HCT116 (cell line): ENCODE data around the gene SLC34A3. TPM values are rescaled to one million over a fixed set of nuclear protein-coding genes. Genes with fewer than 3 reads are reported as not detected.

ENCODE experiments used
- ATAC-seq: fragments of 200-7000 bp; cut with Tn5 transposase; 2 replicates; pipeline ENCODE4 v1.9.1; 2020; ENCODE audit warnings: mild to moderate bottlenecking, moderate library complexity
- BruUV-seq: library from RNA; stranded (reverse); fragments of 400-500 nt; replicated peaks from 2 replicates; lab custom pipeline; 2021; lab: Mats Ljungman, UMichigan
- CTCF ChIA-PET: fragments of 300-600 bp; sonication (Branson Sonifier 250); formaldehyde crosslinking; loops from one replicate; lab custom pipeline; 2021; ENCODE audit warnings: antibody characterized with exemption; lab: Charles Lee
- POLR2A ChIA-PET: fragments of 300-600, 350-600 bp; sonication (Branson Sonifier 250); formaldehyde crosslinking; loops from one replicate; lab custom pipeline; 2021; ENCODE audit warnings: antibody characterized with exemption; lab: Charles Lee
- RAD21 ChIA-PET, 2 experiments: fragments of 300-600 bp; sonication (Branson Sonifier 250); formaldehyde crosslinking; loops; one replicate each; lab custom pipeline; 2023; ENCODE audit warnings: low total read pairs in 2 of 2; ENCODE audit not compliant: uncharacterized antibody in 2 of 2, unreplicated experiment in 2 of 2, low non-redundant PET in 1 of 2; lab: Charles Lee
- DNase-seq: peaks from one replicate; pipeline ENCODE4 v3.0.0-alpha.2; 2010; ENCODE audit warnings: low read depth, low spot score
- H2AFZ ChIP-seq: fragments of 200-600 bp; shearing (Covaris generic), sonication (generic); 2 replicates; pipeline ENCODE4 v1.6.1; 2017; ENCODE audit warnings: low read depth, mixed run types, mixed read lengths, antibody characterized with exemption, low read length; ENCODE audit not compliant: poor library complexity, severe bottlenecking
- H3K27ac ChIP-seq: 2 replicates; pipeline ENCODE4 v1.5.1; 2012; ENCODE audit warnings: low read depth, low read length
- H3K27me3 ChIP-seq: fragments of 200-600 bp; sonication (generic); 2 replicates; pipeline ENCODE4 v1.6.1; 2016; ENCODE audit warnings: mixed run types, low read length, mixed read lengths; ENCODE audit not compliant: insufficient read depth
- H3K36me3 ChIP-seq, 2 experiments: fragments of 200-500 bp in 1 of 2; fragments of 200-600 bp in 1 of 2; sonication (Bioruptor generic) in 1 of 2; sonication (generic) in 1 of 2; 2 replicates each; pipeline versions ENCODE4 v1.5.1 to v1.6.1; 2014 to 2016; ENCODE audit warnings: low read length in 2 of 2, inconsistent platforms in 1 of 2, mixed read lengths in 1 of 2, mixed run types in 1 of 2; ENCODE audit not compliant: insufficient read depth in 2 of 2, control insufficient read depth in 1 of 2
- H3K4me1 ChIP-seq, 2 experiments: fragments of 200-600 bp in 1 of 2; sonication (generic) in 1 of 2; 2 replicates each; pipeline versions ENCODE4 v1.5.1 to v1.6.1; 2012 to 2017; ENCODE audit warnings: low read length in 2 of 2, inconsistent platforms in 1 of 2, mild to moderate bottlenecking in 1 of 2, mixed read lengths in 1 of 2, mixed run types in 1 of 2, moderate library complexity in 1 of 2; ENCODE audit not compliant: insufficient read depth in 2 of 2, control insufficient read depth in 1 of 2
- H3K4me2 ChIP-seq: fragments of 200-600 bp; sonication (generic); 2 replicates; pipeline ENCODE4 v1.6.1; 2017; ENCODE audit warnings: mixed run types, low read length, mixed read lengths
- H3K4me3 ChIP-seq, 2 experiments: fragments of 200-600 bp in 1 of 2; sonication (generic) in 1 of 2; replicated peaks in 1 of 2; 2 replicates each; pipeline ENCODE4 v1.5.1; 2011 to 2016; ENCODE audit warnings: low read length in 2 of 2, control low read depth in 1 of 2, low read depth in 1 of 2, mild to moderate bottlenecking in 1 of 2, mixed read lengths in 1 of 2, mixed run types in 1 of 2
- H3K79me2 ChIP-seq: fragments of 200-600 bp; sonication (generic); 2 replicates; pipeline ENCODE4 v1.6.1; 2017; ENCODE audit warnings: mild to moderate bottlenecking, mixed run types, low read length, moderate library complexity, mixed read lengths; ENCODE audit not compliant: insufficient read depth
- H3K9ac ChIP-seq: fragments of 200-600 bp; sonication (generic); 2 replicates; pipeline ENCODE4 v1.6.1; 2016; ENCODE audit warnings: low read length, mixed read lengths
- H3K9me2 ChIP-seq: fragments of 200-600 bp; sonication (generic), shearing (Covaris generic); 2 replicates; pipeline ENCODE4 v1.6.1; 2017; ENCODE audit warnings: mixed run types, mild to moderate bottlenecking, moderate library complexity; ENCODE audit not compliant: insufficient read depth
- H3K9me3 ChIP-seq, 2 experiments: fragments of 200-500 bp in 1 of 2; fragments of 200-600 bp in 1 of 2; sonication (Bioruptor generic) in 1 of 2; sonication (generic) in 1 of 2; 2 replicates each; pipeline ENCODE4 v1.6.1; 2014 to 2017; ENCODE audit warnings: low read length in 2 of 2, mixed read lengths in 2 of 2, inconsistent platforms in 1 of 2, low read depth in 1 of 2, mild to moderate bottlenecking in 1 of 2, mixed run types in 1 of 2, moderate library complexity in 1 of 2; ENCODE audit not compliant: control insufficient read depth in 1 of 2, insufficient read depth in 1 of 2
- H4K20me1 ChIP-seq: fragments of 200-600 bp; sonication (generic), shearing (Covaris generic); 2 replicates; pipeline ENCODE4 v1.6.1; 2017; ENCODE audit warnings: mixed run types, mild to moderate bottlenecking, moderate library complexity; ENCODE audit not compliant: insufficient read depth
- CBX3 ChIP-seq: IDR thresholded peaks from 2 replicates; pipeline ENCODE4 v1.6.1; 2012; ENCODE audit warnings: low read depth
- EZH2 ChIP-seq: fragments of 200-600 bp; sonication (generic); IDR thresholded peaks from 2 replicates; pipeline ENCODE4 v1.6.1; 2017; ENCODE audit warnings: antibody characterized with exemption, mixed run types
- EZH2phosphoT487 ChIP-seq: fragments of 200-600 bp; IDR thresholded peaks from 2 replicates; pipeline ENCODE4 v1.6.1; 2018; ENCODE audit warnings: antibody characterized with exemption, borderline replicate concordance
- FOSL1 ChIP-seq: IDR thresholded peaks from 2 replicates; pipeline ENCODE4 v1.6.1; 2012; ENCODE audit warnings: low read depth
- JUND ChIP-seq: IDR thresholded peaks from 2 replicates; pipeline ENCODE4 v1.6.1; 2012
- POLR2A ChIP-seq: IDR thresholded peaks from 2 replicates; pipeline ENCODE4 v1.7.0; 2011; ENCODE audit warnings: borderline replicate concordance; ENCODE audit not compliant: insufficient read depth, insufficient read length; ENCODE audit errors: extremely low read depth
- POLR2AphosphoS5 ChIP-seq: IDR thresholded peaks from 2 replicates; pipeline ENCODE4 v1.6.1; 2011; ENCODE audit warnings: mild to moderate bottlenecking, low read depth, low read length, moderate library complexity
- SIN3A ChIP-seq: IDR thresholded peaks from 2 replicates; pipeline ENCODE4 v1.6.1; 2012; ENCODE audit warnings: low read depth
- SP1 ChIP-seq: IDR thresholded peaks from 2 replicates; pipeline ENCODE4 v1.6.1; 2012; ENCODE audit warnings: low read depth
- TCF7L2 ChIP-seq: IDR thresholded peaks from 2 replicates; pipeline ENCODE4 v1.7.0; 2011; ENCODE audit warnings: borderline replicate concordance, inconsistent platforms; ENCODE audit not compliant: insufficient read depth, insufficient read length; ENCODE audit errors: extremely low read depth
- YY1 ChIP-seq: IDR thresholded peaks from 2 replicates; pipeline ENCODE4 v1.6.1; 2011; ENCODE audit warnings: low read length, low read depth, moderate library complexity, mild to moderate bottlenecking; ENCODE audit not compliant: insufficient replicate concordance; ENCODE audit errors: extremely low read depth
- ZFX ChIP-seq: fragments of 450-650 bp; IDR thresholded peaks from 2 replicates; pipeline ENCODE4 v1.6.1; 2017
- ZNF274 ChIP-seq: fragments of 200-500 bp; sonication (Bioruptor generic); IDR thresholded peaks from 2 replicates; pipeline ENCODE4 v1.6.1; 2014; ENCODE audit warnings: mild to moderate bottlenecking, low read depth, low read length, inconsistent platforms
- intact Hi-C: fragments of 100-400 bp; cut with micrococcal nuclease; formaldehyde crosslinking; loops from 2 replicates; pipeline ENCODE4 v1.10.0; 2022
- total RNA-seq: library from RNA; stranded (reverse); gene quantifications from one replicate; pipeline ENCODE4 v1.2.1, GENCODE V29; 2021; ENCODE audit not compliant: unreplicated experiment
- TF ChIP-seq, protein P1 (sequence below): IDR thresholded peaks from 2 replicates; pipeline ENCODE4 v1.6.1; 2012
- TF ChIP-seq, protein P2 (sequence below): IDR thresholded peaks from 2 replicates; pipeline ENCODE4 v1.6.1; 2012

The SLC34A3 gene
- total RNA-seq, 1 experiment from 2014 or later, result 0.15 TPM

DNA sequence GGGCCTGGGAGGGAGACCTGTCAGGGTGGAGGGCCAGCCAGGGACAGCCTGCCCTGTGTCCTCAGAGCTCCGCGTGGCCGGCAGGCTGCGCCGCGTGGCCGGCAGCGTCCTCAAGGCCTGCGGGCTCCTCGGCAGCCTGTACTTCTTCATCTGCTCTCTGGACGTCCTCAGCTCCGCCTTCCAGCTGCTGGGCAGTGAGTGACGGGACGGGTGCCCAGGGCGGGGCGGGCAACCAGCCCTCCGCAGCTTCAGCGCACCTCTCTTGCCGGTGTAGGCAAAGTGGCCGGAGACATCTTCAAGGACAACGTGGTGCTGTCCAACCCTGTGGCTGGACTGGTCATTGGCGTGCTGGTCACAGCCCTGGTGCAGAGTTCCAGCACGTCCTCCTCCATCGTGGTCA, 1.8 kb downstream of the SLC34A3 start:
- BruUV-seq, result no TSS peak
- intact Hi-C loops, result no loop called here
- TF ChIP-seq JUND (no peak), EZH2phosphoT487 (no peak), YY1 (no peak), SIN3A (no peak), EZH2 (no peak), TCF7L2 (no peak), POLR2AphosphoS5 (no peak), POLR2A (no peak), FOSL1 (no peak), ZNF274 (no peak), CBX3 (no peak), SP1 (no peak), ZFX (no peak)
- TF ChIP-seq, protein P1, sequence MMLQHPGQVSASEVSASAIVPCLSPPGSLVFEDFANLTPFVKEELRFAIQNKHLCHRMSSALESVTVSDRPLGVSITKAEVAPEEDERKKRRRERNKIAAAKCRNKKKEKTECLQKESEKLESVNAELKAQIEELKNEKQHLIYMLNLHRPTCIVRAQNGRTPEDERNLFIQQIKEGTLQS, result no peak
- TF ChIP-seq, protein P2, sequence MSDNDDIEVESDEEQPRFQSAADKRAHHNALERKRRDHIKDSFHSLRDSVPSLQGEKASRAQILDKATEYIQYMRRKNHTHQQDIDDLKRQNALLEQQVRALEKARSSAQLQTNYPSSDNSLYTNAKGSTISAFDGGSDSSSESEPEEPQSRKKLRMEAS, result no peak
- TF ChIP-seq, all 23 proteins: peak for 0
- ChIA-PET RAD21 (no interaction called here), POLR2A (no interaction called here), CTCF (no interaction called here)
- Histone ChIP-seq H3K9me2 (no peaks in the 10 kb centered on the region), H3K4me3 (no peak overlapping the region), H3K9ac (no peak overlapping the region), H3K27me3 (no peaks in the 10 kb centered on the region), H2AFZ (no peak overlapping the region), H4K20me1 (no peaks in the 10 kb centered on the region), H3K36me3 (no peaks in the 10 kb centered on the region), H3K27ac (no peak overlapping the region), H3K4me2 (no peak overlapping the region), H3K4me1 (peaks cover 20 to 37% of the 10 kb centered on the region in 2 experiments), H3K79me2 (no peaks in the 10 kb centered on the region), H3K9me3 (no peaks in the 10 kb centered on the region)
- no peak for DNase-seq
- no peak for ATAC-seq
